ENCODE measurements around the gene GSTT4.
"Not testable (repeated sequence)": the region's sequence is repeated elsewhere in the genome, so short reads cannot be mapped to it uniquely, and the experiment has no call there.

Gene GSTT4

DNA sequence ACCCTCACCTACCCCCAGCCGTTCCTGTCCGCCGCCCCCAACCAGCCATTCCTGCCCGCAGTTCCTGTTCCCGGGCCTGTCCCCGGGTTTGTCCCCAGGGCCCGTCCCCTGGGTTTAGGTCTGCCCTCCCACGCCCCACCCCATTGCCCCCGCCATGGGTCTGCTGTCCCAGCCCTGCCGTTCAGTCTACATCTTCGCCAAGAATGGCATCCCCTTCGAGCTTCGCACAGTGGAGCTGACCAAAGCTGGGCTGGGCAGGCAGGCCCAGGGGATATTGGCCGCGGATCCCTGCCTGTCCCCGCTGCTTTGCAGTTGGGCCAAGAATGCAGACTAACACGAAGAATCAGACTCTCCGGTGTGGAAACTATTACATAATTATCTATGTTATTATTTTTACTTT lies 55.5 kb downstream of the GSTT4 start:
- DNase-seq: not testable (repeated sequence)

All from SW 1271 (cell line).